Lower lobe of right lung (tissue), 2 donors: ENCODE results near the gene SH3RF3. TPM values are rescaled to one million over a fixed set of nuclear protein-coding genes. Genes with fewer than 3 reads are reported as not detected.
A peak's percentile ranks its signal among the peaks of the same experiment; 100 is the strongest.

Experiments
- ATAC-seq, 2 donors: fragments of 200-7000 bp; cut with Tn5 transposase; one replicate each; pipeline ENCODE4 v1.9.1; 2020 to 2022; ENCODE audit warnings: mild to moderate bottlenecking in 2 of 2, moderate library complexity in 2 of 2
- DNase-seq: peaks from one replicate; pipeline ENCODE4 v3.0.0-alpha.2; 2020
- H3K27ac ChIP-seq: fragments of 200-600 bp; one replicate; pipeline ENCODE4 v1.8.0; 2022
- H3K27me3 ChIP-seq: fragments of 200-600 bp; one replicate; pipeline ENCODE4 v1.8.0; 2022; ENCODE audit warnings: low read depth
- H3K36me3 ChIP-seq: fragments of 200-600 bp; one replicate; pipeline ENCODE4 v1.8.0; 2022; ENCODE audit warnings: mild to moderate bottlenecking
- H3K4me1 ChIP-seq: fragments of 200-600 bp; one replicate; pipeline ENCODE4 v1.8.0; 2022
- H3K4me3 ChIP-seq: fragments of 200-600 bp; one replicate; pipeline ENCODE4 v1.8.0; 2022; ENCODE audit warnings: mild to moderate bottlenecking
- H3K9me3 ChIP-seq: fragments of 200-600 bp; one replicate; pipeline ENCODE4 v1.8.0; 2022
- CTCF ChIP-seq: fragments of 200-600 bp; IDR thresholded peaks from one replicate; pipeline ENCODE4 v1.8.0; 2022; ENCODE audit warnings: antibody characterized with exemption, mild to moderate bottlenecking
- intact Hi-C: fragments of 100-400 bp; cut with DNase I; formaldehyde crosslinking; loops from one replicate; pipeline ENCODE4 v1.11.0; 2022
- total RNA-seq: library from RNA; stranded (reverse); fragmentation: NEBNext Ultra II Directional; extraction: Animal tissue kit (Norgen Biotek cat#: 25700); gene quantifications from one replicate; pipeline ENCODE4 v1.2.1, GENCODE V29; 2021
- donor health status: DM: no; HTN: yes; CAD: no; lungs with severe emphysema.

SH3RF3 gene
- total RNA-seq, 1 donor from 2014 or later = 5.7 TPM

- no peak overlapping the region for H3K27ac ChIP-seq
- H3K36me3 ChIP-seq = peaks cover 6% of the 10 kb centered on the region
- H3K27me3 ChIP-seq = no peaks in the 10 kb centered on the region
- H3K4me1 ChIP-seq = peaks cover 9% of the 10 kb centered on the region
- H3K9me3 ChIP-seq = no peaks in the 10 kb centered on the region
- ATAC-seq (peak in 1 of 2 donors; percentile 12), DNase-seq (no peak)
- no peak overlapping the region for H3K4me3 ChIP-seq
- intact Hi-C loops = no loop called here
- TF ChIP-seq CTCF = no peak
Measured at GRCh38 chr2:109372614-109373013, 243.6 kb downstream of the SH3RF3 start.

- ATAC-seq (peak in 1 of 2 donors; percentile 13), DNase-seq (no peak)
- Histone ChIP-seq H3K4me3 (no peak overlapping the region), H3K27ac (no peak overlapping the region), H3K27me3 (no peaks in the 10 kb centered on the region), H3K9me3 (no peaks in the 10 kb centered on the region), H3K4me1 (peaks cover 9% of the 10 kb centered on the region), H3K36me3 (peaks cover 6% of the 10 kb centered on the region)
- intact Hi-C loops = no loop called here
- TF ChIP-seq CTCF = no peak
Measured at GRCh38 chr2:109373791-109374547, 245.0 kb downstream of the SH3RF3 start.

- ATAC-seq (peak in 1 of 2 donors; percentile 3), DNase-seq (no peak)
- no peak overlapping the region for H3K4me3 ChIP-seq
- peaks cover 9% of the 10 kb centered on the region for H3K4me1 ChIP-seq
- TF ChIP-seq CTCF = no peak
- intact Hi-C loops = no loop called here
- H3K27me3 ChIP-seq = no peaks in the 10 kb centered on the region
- H3K36me3 ChIP-seq = peaks cover 6% of the 10 kb centered on the region
- no peaks in the 10 kb centered on the region for H3K9me3 ChIP-seq
- H3K27ac ChIP-seq = no peak overlapping the region
Measured at GRCh38 chr2:109374548-109375130, 245.6 kb downstream of the SH3RF3 start.

DNA sequence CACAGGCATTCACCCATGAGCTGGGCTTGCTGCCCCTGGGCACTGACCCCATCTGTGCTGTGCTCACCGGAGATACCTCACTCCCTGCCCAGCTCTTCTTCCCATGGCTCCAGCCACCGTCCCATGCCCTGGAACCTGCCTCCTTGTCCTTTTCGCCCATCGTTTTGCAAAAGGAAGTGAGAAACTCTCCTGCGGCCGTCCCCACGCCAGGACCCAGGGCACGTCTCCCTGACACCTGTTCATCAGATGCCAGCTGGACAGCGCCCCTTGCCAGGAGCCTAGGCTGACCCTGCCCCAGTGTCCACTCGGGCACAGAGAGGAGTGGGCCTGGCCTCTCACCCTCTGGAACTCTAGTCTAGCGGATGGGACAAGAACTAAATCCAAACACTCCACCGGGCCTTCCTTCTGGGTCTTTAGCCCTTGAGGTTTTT, 246.1 kb downstream of the SH3RF3 start:
- no peak overlapping the region for H3K27ac ChIP-seq
- DNase-seq (no peak), ATAC-seq (no peak)
- no peaks in the 10 kb centered on the region for H3K27me3 ChIP-seq
- no peak overlapping the region for H3K4me3 ChIP-seq
- H3K4me1 ChIP-seq = peaks cover 9% of the 10 kb centered on the region
- intact Hi-C loops = no loop called here
- TF ChIP-seq CTCF = no peak
- H3K36me3 ChIP-seq = peaks cover 6% of the 10 kb centered on the region
- no peaks in the 10 kb centered on the region for H3K9me3 ChIP-seq

DNA sequence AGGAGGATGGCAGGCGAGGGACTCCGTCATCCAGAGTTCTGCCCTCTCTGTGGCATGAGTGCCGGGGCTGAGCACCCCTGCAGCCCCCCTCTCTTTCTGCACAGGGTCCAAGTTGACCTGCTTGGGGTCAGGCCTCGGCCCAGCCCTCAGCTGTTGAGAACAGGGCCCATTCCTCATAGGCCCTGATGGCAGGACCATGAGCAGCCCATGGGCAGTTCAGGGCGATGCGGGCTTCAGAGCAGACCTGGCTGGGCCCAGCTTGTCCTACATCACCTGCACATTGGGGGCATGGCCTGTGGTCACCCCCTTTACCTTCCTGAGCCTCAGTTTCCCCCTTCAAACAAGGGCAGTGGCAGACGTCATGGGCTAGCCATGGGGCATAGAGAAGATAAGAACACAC, 246.7 kb downstream of the SH3RF3 start:
- Histone ChIP-seq H3K4me3 (no peak overlapping the region), H3K4me1 (peaks cover 9% of the 10 kb centered on the region), H3K27ac (no peak overlapping the region), H3K9me3 (no peaks in the 10 kb centered on the region), H3K27me3 (no peaks in the 10 kb centered on the region), H3K36me3 (peaks cover 6% of the 10 kb centered on the region)
- no peak for TF ChIP-seq CTCF
- ATAC-seq (no peak), DNase-seq (no peak)
- intact Hi-C loops = no loop called here
